GM19463 (cell line): Measurements from ENCODE around the gene PCDHGB3.
"Not testable (repeated sequence)": the region's sequence is repeated elsewhere in the genome, so short reads cannot be mapped to it uniquely, and the experiment has no call there.

Source experiments
- ATAC-seq: cut with Tn5 transposase; IDR thresholded peaks from one replicate; pipeline ENCODE4 v1.9.1; 2021; ENCODE audit warnings: mild to moderate bottlenecking, moderate library complexity; ENCODE audit not compliant: unreplicated experiment

The PCDHGB3 gene

GRCh38 chr5:141356950-141357349 lies 13.1 kb upstream of the PCDHGB3 start:
- no peak for ATAC-seq

GRCh38 chr5:141359790-141360426 lies 10.1 kb upstream of the PCDHGB3 start, which contains the start of gene PCDHGB2:
PCDHGB2 (plus strand) TSS chr5:141359994; CDS start chr5:141360136, 142 bp downstream.
- no peak for ATAC-seq

GRCh38 chr5:141360685-141361084 lies 9.4 kb upstream of the PCDHGB3 start:
- ATAC-seq, result no peak

GRCh38 chr5:141362719-141363118 lies 7.3 kb upstream of the PCDHGB3 start:
- no peak for ATAC-seq

GRCh38 chr5:141363952-141364660 lies 5.9 kb upstream of the PCDHGB3 start, which contains the start of gene PCDHGA5:
PCDHGA5 (plus strand) TSS chr5:141364162; CDS start chr5:141364331, 169 bp downstream.
- ATAC-seq, result no peak

GRCh38 chr5:141366016-141366896 lies 3.8 kb upstream of the PCDHGB3 start:
- no peak for ATAC-seq

- ATAC-seq, result no peak
Measured at GRCh38 chr5:141371572-141372475, 1.8 kb downstream of the PCDHGB3 start.

- ATAC-seq, result no peak
Measured at GRCh38 chr5:141373673-141374317, 3.8 kb downstream of the PCDHGB3 start, which contains the start of gene PCDHGA6. PCDHGA6 (plus strand) TSS chr5:141373891; CDS start chr5:141374084, 193 bp downstream.

GRCh38 chr5:141374627-141375026 lies 4.6 kb downstream of the PCDHGB3 start:
- ATAC-seq, result no peak

- not testable (repeated sequence) for ATAC-seq
Measured at GRCh38 chr5:141375444-141376155, 5.6 kb downstream of the PCDHGB3 start.

- no peak for ATAC-seq
Measured at GRCh38 chr5:141382469-141383294, 12.6 kb downstream of the PCDHGB3 start, which contains the start of gene PCDHGA7. PCDHGA7 (plus strand) TSS chr5:141382742; CDS start chr5:141382900, 158 bp downstream.

GRCh38 chr5:141383345-141383744 lies 13.3 kb downstream of the PCDHGB3 start:
- ATAC-seq, result no peak

- ATAC-seq, result no peak
Measured at GRCh38 chr5:141384471-141385267, 14.6 kb downstream of the PCDHGB3 start.

- ATAC-seq, result peak; percentile 56
Measured at GRCh38 chr5:141387557-141388311, 17.7 kb downstream of the PCDHGB3 start, which contains the start of gene PCDHGB4. PCDHGB4 (plus strand) TSS chr5:141387698; CDS start chr5:141387885, 187 bp downstream.

GRCh38 chr5:141388661-141389060 lies 18.6 kb downstream of the PCDHGB3 start:
- ATAC-seq, result no peak
